Thyroid gland (tissue), 4 donors: ENCODE measurements around the gene NPHP4. TPM values are rescaled to one million over a fixed set of nuclear protein-coding genes. Genes with fewer than 3 reads are reported as not detected.

Experiments
- DNase-seq, 2 donors: peaks; one replicate each; pipeline ENCODE4 v3.0.0-alpha.2; 2019
- H3K27ac ChIP-seq, 3 donors: fragments of 200-600 bp; sonication (generic); 1 replicate in 2 of 3; 2 replicates in 1 of 3; pipeline ENCODE4 v1.5.1; 2016 to 2019; ENCODE audit warnings: mild to moderate bottlenecking in 1 of 3, moderate library complexity in 1 of 3
- H3K27me3 ChIP-seq: fragments of 200-600 bp; sonication (generic); one replicate; pipeline ENCODE4 v1.5.1; 2019
- H3K36me3 ChIP-seq, 2 donors: fragments of 200-600 bp; sonication (generic); one replicate each; pipeline ENCODE4 v1.5.1; 2016 to 2019
- H3K4me1 ChIP-seq, 2 donors: fragments of 200-600 bp; sonication (generic); one replicate each; pipeline ENCODE4 v1.5.1; 2017 to 2019
- H3K4me3 ChIP-seq, 3 donors: fragments of 200-600 bp; sonication (generic); replicated peaks in 1 of 3; 1 replicate in 2 of 3; 2 replicates in 1 of 3; pipeline ENCODE4 v1.5.1; 2016; ENCODE audit warnings: mild to moderate bottlenecking in 1 of 3
- H3K9me3 ChIP-seq: fragments of 200-600 bp; sonication (generic); one replicate; pipeline ENCODE4 v1.5.1; 2017
- CTCF ChIP-seq, 6 experiments: fragments of 200-600 bp in 3 of 6; fragments of 450-650 bp in 3 of 6; sonication (generic) in 3 of 6; IDR thresholded peaks; one replicate each; pipeline ENCODE4 v1.5.1; 2016 to 2019; ENCODE audit warnings: antibody characterized with exemption in 6 of 6, mild to moderate bottlenecking in 2 of 6, inconsistent platforms in 1 of 6, moderate library complexity in 1 of 6
- POLR2A ChIP-seq, 2 donors: fragments of 450-650 bp; IDR thresholded peaks; one replicate each; pipeline ENCODE4 v1.6.1; 2017; ENCODE audit warnings: antibody characterized with exemption in 2 of 2, mild to moderate bottlenecking in 2 of 2, moderate library complexity in 1 of 2
- WGBS, 2 donors: methylation state at CpG; one replicate each; pipeline ENCODE4 v1.1.5; 2017; 5-methylcytosine and 5-hydroxymethylcytosine counted together
- intact Hi-C: fragments of 100-400 bp; cut with DNase I; formaldehyde crosslinking; loops from one replicate; pipeline ENCODE4 v1.15.1; 2023
- total RNA-seq, 4 donors: library from RNA; depleted of rRNA; stranded (reverse); fragments of >200 nt; gene quantifications; one replicate each; pipeline ENCODE4 v1.2.3, GENCODE V29; 2016

Gene NPHP4
- total RNA-seq, 4 donors from 2014 or later: 24.3 to 48.3 (median 30.4) TPM

GRCh38 chr1:5999711-6000443 lies 7.7 kb upstream of the NPHP4 start:
- DNase-seq: no peak
- H3K4me3 ChIP-seq: no peak overlapping the region

GRCh38 chr1:5998906-5999301 lies 6.7 kb upstream of the NPHP4 start:
- Histone ChIP-seq H3K36me3 (no peaks in the 10 kb centered on the region), H3K9me3 (no peaks in the 10 kb centered on the region), H3K27ac (no peak overlapping the region), H3K27me3 (no peaks in the 10 kb centered on the region), H3K4me3 (no peak overlapping the region), H3K4me1 (no peaks in the 10 kb centered on the region)
- TF ChIP-seq POLR2A (IDR thresholded peaks at IDR 0.05) (no peak), CTCF (IDR thresholded peaks at IDR 0.05) (no peak)
- 95 to 96% methylated on average over 19 of the region's 19 CpGs for WGBS, 2 donors
- DNase-seq: no peak
- intact Hi-C loops: no loop called here

More at GRCh38 chr1:5999711-6000443, 7.7 kb upstream of the NPHP4 start:
- H3K4me1 ChIP-seq: no peaks in the 10 kb centered on the region
- intact Hi-C loops: no loop called here
- H3K9me3 ChIP-seq: no peaks in the 10 kb centered on the region
- no peak for TF ChIP-seq CTCF (IDR thresholded peaks at IDR 0.05)
- TF ChIP-seq POLR2A (IDR thresholded peaks at IDR 0.05): no peak
- no peaks in the 10 kb centered on the region for H3K36me3 ChIP-seq
- WGBS, 2 donors: 89 to 94% methylated on average over 28 of the region's 28 CpGs
- H3K27ac ChIP-seq: no peak overlapping the region
- H3K27me3 ChIP-seq: no peaks in the 10 kb centered on the region

GRCh38 chr1:5998051-5998905 lies 6.1 kb upstream of the NPHP4 start:
- no peak for TF ChIP-seq CTCF (IDR thresholded peaks at IDR 0.05)
- TF ChIP-seq POLR2A (IDR thresholded peaks at IDR 0.05): no peak
- H3K36me3 ChIP-seq: no peaks in the 10 kb centered on the region
- H3K9me3 ChIP-seq: no peaks in the 10 kb centered on the region
- no peak overlapping the region for H3K27ac ChIP-seq
- DNase-seq: no peak
- no peaks in the 10 kb centered on the region for H3K27me3 ChIP-seq
- H3K4me3 ChIP-seq: no peak overlapping the region
- H3K4me1 ChIP-seq: peaks cover 3 to 4% of the 10 kb centered on the region in 2 donors
- 94 to 96% methylated on average over 10 to 12 of the region's 12 CpGs for WGBS, 2 donors
- intact Hi-C loops: no loop called here

GRCh38 chr1:5997316-5997715 lies 5.1 kb upstream of the NPHP4 start:
- no peak for DNase-seq
- Histone ChIP-seq H3K4me3 (no peak overlapping the region), H3K27me3 (no peaks in the 10 kb centered on the region), H3K27ac (no peak overlapping the region), H3K36me3 (no peaks in the 10 kb centered on the region), H3K9me3 (no peaks in the 10 kb centered on the region), H3K4me1 (peaks cover 8 to 9% of the 10 kb centered on the region in 2 donors)
- WGBS, 2 donors: 59 to 63% methylated on average over 5 of the region's 5 CpGs
- intact Hi-C loops: no loop called here
- no peak for TF ChIP-seq POLR2A (IDR thresholded peaks at IDR 0.05)
- no peak for TF ChIP-seq CTCF (IDR thresholded peaks at IDR 0.05)
